IMR-90 (cell line): ENCODE measurements around the gene EZR. TPM values are rescaled to one million over a fixed set of nuclear protein-coding genes. Genes with fewer than 3 reads are reported as not detected.
"Not testable (repeated sequence)": the region's sequence is repeated elsewhere in the genome, so short reads cannot be mapped to it uniquely, and the experiment has no call there.

ENCODE experiments used
- ATAC-seq: fragments of 200-7000 bp; cut with Tn5 transposase; 2 replicates; pipeline ENCODE4 v1.9.1; 2020; ENCODE audit warnings: low read depth, mild to moderate bottlenecking, moderate library complexity
- BruUV-seq: library from RNA; stranded (reverse); fragments of 400-500 nt; replicated peaks from 2 replicates; lab custom pipeline; 2021; lab: Mats Ljungman, UMichigan
- CTCF ChIA-PET: fragments of 300-600 bp; formaldehyde crosslinking; extraction: SDS; loops from one replicate; lab custom pipeline; 2021; ENCODE audit warnings: antibody characterized with exemption; lab: Yijun Ruan, JAX
- POLR2A ChIA-PET: fragments of 300-600 bp; sonication (Branson Sonifier 250); formaldehyde crosslinking; loops from one replicate; lab custom pipeline; 2022; ENCODE audit warnings: antibody characterized with exemption; ENCODE audit not compliant: unreplicated experiment; lab: Charles Lee
- DNase-seq: peaks from one replicate; pipeline ENCODE4 v3.0.0; 2013
- H2AFZ ChIP-seq: replicated peaks from 2 replicates; pipeline ENCODE3; 2013; ENCODE audit warnings: low read length, mild to moderate bottlenecking; ENCODE audit not compliant: poor library complexity
- H2AK5ac ChIP-seq: 2 replicates; pipeline ENCODE4 v1.6.1; 2013; ENCODE audit warnings: low read depth, low read length, inconsistent platforms
- H2AK9ac ChIP-seq: replicated peaks from 2 replicates; pipeline ENCODE3; 2013; ENCODE audit warnings: mild to moderate bottlenecking, low read depth, low read length, moderate library complexity; ENCODE audit not compliant: poor library complexity
- H2BK120ac ChIP-seq: 2 replicates; pipeline ENCODE4 v1.6.1; 2013; ENCODE audit warnings: low read depth, low read length, inconsistent platforms
- H2BK15ac ChIP-seq: 3 replicates; pipeline ENCODE4 v1.6.1; 2013; ENCODE audit warnings: low read depth, low read length, inconsistent platforms
- H2BK20ac ChIP-seq: 2 replicates; pipeline ENCODE4 v1.6.1; 2013; ENCODE audit warnings: low read depth, mild to moderate bottlenecking, inconsistent platforms, low read length, moderate library complexity
- H2BK5ac ChIP-seq: 2 replicates; pipeline ENCODE4 v1.6.1; 2013; ENCODE audit warnings: mild to moderate bottlenecking, low read depth, low read length, inconsistent platforms; ENCODE audit not compliant: poor library complexity, severe bottlenecking
- H3K14ac ChIP-seq: replicated peaks from 2 replicates; pipeline ENCODE4 v1.6.1; 2013; ENCODE audit warnings: low read depth, low read length, inconsistent platforms
- H3K18ac ChIP-seq: 2 replicates; pipeline ENCODE4 v1.6.1; 2013; ENCODE audit warnings: low read depth, low read length, control low read depth
- H3K23ac ChIP-seq: 2 replicates; pipeline ENCODE4 v1.6.1; 2013; ENCODE audit warnings: low read depth, low read length, inconsistent platforms
- H3K27ac ChIP-seq: 2 replicates; pipeline ENCODE4 v1.5.1; 2013; ENCODE audit warnings: mild to moderate bottlenecking, control low read depth, low read length; ENCODE audit not compliant: insufficient read depth
- H3K27me3 ChIP-seq: 2 replicates; pipeline ENCODE4 v1.6.1; 2013; ENCODE audit warnings: low read length; ENCODE audit not compliant: control insufficient read depth, insufficient read depth
- H3K36me3 ChIP-seq: 2 replicates; pipeline ENCODE4 v1.6.1; 2013; ENCODE audit warnings: low read length, mixed read lengths; ENCODE audit not compliant: control insufficient read depth, insufficient read depth
- H3K4ac ChIP-seq: 2 replicates; pipeline ENCODE4 v1.6.1; 2013; ENCODE audit warnings: low read depth, low read length, inconsistent platforms
- H3K4me1 ChIP-seq: 2 replicates; pipeline ENCODE4 v1.6.1; 2013; ENCODE audit warnings: low read length, mixed read lengths; ENCODE audit not compliant: control insufficient read depth, insufficient read depth
- H3K4me2 ChIP-seq: 2 replicates; pipeline ENCODE4 v1.6.1; 2013; ENCODE audit warnings: low read depth, mild to moderate bottlenecking, control low read depth, low read length, moderate library complexity
- H3K4me3 ChIP-seq: 2 replicates; pipeline ENCODE4 v1.5.1; 2013; ENCODE audit warnings: low read depth, mild to moderate bottlenecking, control low read depth, low read length, moderate library complexity; ENCODE audit not compliant: insufficient read depth
- H3K56ac ChIP-seq: 2 replicates; pipeline ENCODE4 v1.6.1; 2013; ENCODE audit warnings: low read length, inconsistent platforms; ENCODE audit not compliant: insufficient read depth; ENCODE audit errors: extremely low read depth
- H3K79me1 ChIP-seq, 2 experiments: 2 replicates each; pipeline ENCODE4 v1.6.1; 2013; ENCODE audit warnings: low read length in 2 of 2, inconsistent platforms in 1 of 2, low read depth in 1 of 2
- H3K9ac ChIP-seq: 2 replicates; pipeline ENCODE4 v1.6.1; 2013; ENCODE audit warnings: low read depth, low read length, control low read depth
- H3K9me1 ChIP-seq: 2 replicates; pipeline ENCODE4 v1.6.1; 2013; ENCODE audit warnings: low read length, inconsistent platforms; ENCODE audit not compliant: insufficient read depth
- H3K9me3 ChIP-seq: 2 replicates; pipeline ENCODE4 v1.6.1; 2013; ENCODE audit warnings: low read length; ENCODE audit not compliant: control insufficient read depth, insufficient read depth
- H4K20me1 ChIP-seq: 2 replicates; pipeline ENCODE4 v1.6.1; 2013; ENCODE audit warnings: low read length, inconsistent platforms; ENCODE audit not compliant: insufficient read depth
- H4K5ac ChIP-seq: 2 replicates; pipeline ENCODE4 v1.6.1; 2013; ENCODE audit warnings: mild to moderate bottlenecking, low read depth, low read length, control low read depth
- H4K8ac ChIP-seq, 2 experiments: 2 replicates each; pipeline ENCODE4 v1.6.1; 2013; ENCODE audit warnings: low read depth in 2 of 2, low read length in 2 of 2, control low read depth in 1 of 2, inconsistent platforms in 1 of 2
- H4K91ac ChIP-seq: 2 replicates; pipeline ENCODE4 v1.6.1; 2013; ENCODE audit warnings: low read depth, low read length, inconsistent platforms; ENCODE audit not compliant: insufficient read depth
- WGBS, 2 experiments: methylation state at CpG; one replicate each; pipeline versions ENCODE4 v1.1.5 to v1.1.7; 2013; ENCODE audit warnings: missing lambda C conversion rate in 2 of 2; ENCODE audit not compliant: insufficient read length in 1 of 2; ENCODE audit errors: extremely low coverage in 2 of 2; 5-methylcytosine and 5-hydroxymethylcytosine counted together
- dilution Hi-C: fragments of 300-500 bp; cut with HindIII; formaldehyde crosslinking; loops from one replicate; pipeline ENCODE4 v1.14.3; 2018; ENCODE audit warnings: low sequenced_read_pairs; ENCODE audit not compliant: unreplicated experiment
- in situ Hi-C: fragments of 300-500 bp; cut with MboI; formaldehyde crosslinking; loops from 3 replicates; pipeline ENCODE4 v1.14.3; 2019; ENCODE audit warnings: low sequenced_read_pairs, inconsistent platforms, mixed read lengths
- intact Hi-C: fragments of 100-400 bp; cut with micrococcal nuclease; formaldehyde crosslinking; loops from 2 replicates; pipeline ENCODE4 v1.10.0; 2022
- polyA plus RNA-seq, 3 experiments: library from polyadenylated mRNA; depleted of rRNA; stranded (reverse); fragments of >200 nt; gene quantifications; 2 replicates each; pipeline ENCODE4 v1.2.3, GENCODE V29; 2012; ENCODE audit warnings: low replicate concordance in 1 of 3
- total RNA-seq: library from RNA; depleted of rRNA; stranded (reverse); fragments of >200 nt; gene quantifications from 2 replicates; pipeline ENCODE4 v1.2.3, GENCODE V29; 2012

EZR gene
- total and polyA plus RNA-seq, 2 of the 4 experiments (the other 2 are of a cell fraction): 83.8 to 145 TPM

- H4K5ac ChIP-seq, H3K56ac ChIP-seq, H4K91ac ChIP-seq, H3K27ac ChIP-seq, H3K9ac ChIP-seq, H3K36me3 ChIP-seq, H3K14ac ChIP-seq, H3K18ac ChIP-seq, H3K4me1 ChIP-seq, H3K9me3 ChIP-seq, H3K27me3 ChIP-seq, H2AFZ ChIP-seq, H2BK5ac ChIP-seq, H2AK9ac ChIP-seq, CTCF ChIA-PET, H3K4me2 ChIP-seq, ATAC-seq, H3K4me3 ChIP-seq, H3K9me1 ChIP-seq, H2BK20ac ChIP-seq, H4K20me1 ChIP-seq, in situ Hi-C loops, intact Hi-C loops, H2AK5ac ChIP-seq, H3K23ac ChIP-seq, H2BK15ac ChIP-seq, H2BK120ac ChIP-seq, H3K79me1 ChIP-seq, H3K4ac ChIP-seq, DNase-seq, H4K8ac ChIP-seq, dilution Hi-C loops, BruUV-seq: not testable (repeated sequence)
- POLR2A ChIA-PET: interaction anchor here (0.6 kb wide), 1 partner anchor 161 kb away, joined by 5 read pairs; no protein-coding TSS in a partner anchor
- WGBS, 2 experiments: no CpG with 5 or more reads among the region's 9 CpGs
Measured at GRCh38 chr6:158832807-158833206, 13.6 kb upstream of the EZR start.
